Stomach (tissue), 9 donors: Measurements from ENCODE around the gene EXOG. TPM values are rescaled to one million over a fixed set of nuclear protein-coding genes. Genes with fewer than 3 reads are reported as not detected.

ENCODE experiments used
- DNase-seq, 2 donors: peaks; one replicate each; pipeline versions ENCODE4 v3.0.0 to v3.0.0-alpha.2; 2013 to 2019
- H3K27ac ChIP-seq, 5 donors: fragments of 200-600 bp in 4 of 5; sonication (generic) in 4 of 5; one replicate each; pipeline ENCODE4 v1.5.1; 2013 to 2019; ENCODE audit warnings: mild to moderate bottlenecking in 1 of 5, moderate library complexity in 1 of 5
- H3K27me3 ChIP-seq, 3 donors: fragments of 200-600 bp; sonication (generic); one replicate each; pipeline ENCODE4 v1.5.1; 2017 to 2019; ENCODE audit warnings: mixed run types in 1 of 3
- H3K36me3 ChIP-seq, 4 donors: fragments of 200-600 bp; sonication (generic); 1 replicate in 3 of 4; 2 replicates in 1 of 4; pipeline ENCODE4 v1.5.1; 2016 to 2019
- H3K4me1 ChIP-seq, 4 donors: fragments of 200-600 bp; sonication (generic); one replicate each; pipeline ENCODE4 v1.5.1; 2016 to 2019
- H3K4me3 ChIP-seq, 4 donors: fragments of 200-600 bp; sonication (generic) in 3 of 4; one replicate each; pipeline ENCODE4 v1.5.1; 2016 to 2019; ENCODE audit warnings: mild to moderate bottlenecking in 1 of 4
- H3K9me3 ChIP-seq, 4 donors: fragments of 200-600 bp; sonication (generic); one replicate each; pipeline ENCODE4 v1.5.1; 2016 to 2019
- CTCF ChIP-seq, 7 experiments: fragments of 450-650 bp in 4 of 7; fragments of 200-600 bp in 3 of 7; sonication (generic) in 3 of 7; IDR thresholded peaks; one replicate each; pipeline ENCODE4 v1.5.1; 2016 to 2019; ENCODE audit warnings: antibody characterized with exemption in 7 of 7, control low read depth in 2 of 7, mild to moderate bottlenecking in 1 of 7
- EP300 ChIP-seq: sonication (generic); formaldehyde crosslinking; IDR thresholded peaks from one replicate; pipeline ENCODE4 v1.6.1; 2017; ENCODE audit warnings: antibody characterized with exemption
- POLR2A ChIP-seq, 4 donors: fragments of 450-650 bp; IDR thresholded peaks; one replicate each; pipeline ENCODE4 v1.6.1; 2016; ENCODE audit warnings: antibody characterized with exemption in 4 of 4, control low read depth in 2 of 4, mild to moderate bottlenecking in 1 of 4, moderate library complexity in 1 of 4
- POLR2AphosphoS5 ChIP-seq, 3 donors: sonication (generic); formaldehyde crosslinking; IDR thresholded peaks; one replicate each; pipeline ENCODE4 v1.6.1; 2016; ENCODE audit warnings: antibody characterized with exemption in 3 of 3
- WGBS, 5 donors: extraction: QIAGEN DNeasy Blood & Tissue Kit in 3 of 5; methylation state at CpG; one replicate each; pipeline versions ENCODE4 v1.1.5 to v1.1.7; 2013 to 2018; 5-methylcytosine and 5-hydroxymethylcytosine counted together
- intact Hi-C: fragments of 100-400 bp; cut with DNase I; formaldehyde crosslinking; loops from one replicate; pipeline ENCODE4 v1.15.1; 2023; ENCODE audit warnings: low total_unique reads
- polyA plus RNA-seq, 3 donors: library from polyadenylated mRNA; stranded (reverse); fragments of 200-250 nt; gene quantifications; one replicate each; pipeline ENCODE4 v1.2.3, GENCODE V29; 2013
- total RNA-seq, 5 donors: library from RNA; depleted of rRNA; stranded (reverse); fragments of >200 nt; gene quantifications; one replicate each; pipeline versions ENCODE4 v1.1.0 to v1.2.3, GENCODE V29; 2014 to 2016
- donor health status: healthy with polysubstance abuse.
- donor health status: Bipolar disorder and iron deficiency.
- donor health status: healthy.

Gene EXOG
- total and polyA plus RNA-seq, 8 donors: 2.4 to 202 (median 4.3) TPM; not detected in 1

GRCh38 chr3:38551026-38551832 lies 55.1 kb downstream of the EXOG start:
- 90 to 95% (median 94%) methylated on average over 27 to 30 of the region's 30 CpGs for WGBS, 5 donors
- no peaks in the 10 kb centered on the region for H3K4me1 ChIP-seq
- H3K36me3 ChIP-seq: no peaks in the 10 kb centered on the region
- no peak overlapping the region for H3K4me3 ChIP-seq
- TF ChIP-seq POLR2A (IDR thresholded peaks at IDR 0.05): no peak
- TF ChIP-seq CTCF (IDR thresholded peaks at IDR 0.05): no peak
- no peak for TF ChIP-seq EP300
- TF ChIP-seq POLR2AphosphoS5 (IDR thresholded peaks at IDR 0.05): no peak
- H3K27me3 ChIP-seq: no peaks in the 10 kb centered on the region
- H3K27ac ChIP-seq: no peak overlapping the region
- peak in 1 of 2 donors; percentile 11 for DNase-seq
- intact Hi-C loops: no loop called here
- H3K9me3 ChIP-seq: peaks cover 0 to 9% (median 8%) of the 10 kb centered on the region in 4 donors

- 72 to 80% (median 77%) methylated on average over 6 of the region's 6 CpGs for WGBS, 5 donors
- H3K27ac ChIP-seq: no peak overlapping the region
Measured at GRCh38 chr3:38552364-38552763, 56.2 kb downstream of the EXOG start.

GRCh38 chr3:38553071-38553470 lies 56.9 kb downstream of the EXOG start:
- Histone ChIP-seq H3K4me3 (no peak overlapping the region), H3K36me3 (no peaks in the 10 kb centered on the region), H3K27me3 (no peaks in the 10 kb centered on the region), H3K9me3 (peaks cover 0 to 9% (median 8%) of the 10 kb centered on the region in 4 donors), H3K4me1 (no peaks in the 10 kb centered on the region), H3K27ac (no peak overlapping the region)
- intact Hi-C loops: no loop called here
- TF ChIP-seq EP300: no peak
- no peak for TF ChIP-seq CTCF (IDR thresholded peaks at IDR 0.05)
- no peak for TF ChIP-seq POLR2AphosphoS5 (IDR thresholded peaks at IDR 0.05)
- no peak for TF ChIP-seq POLR2A (IDR thresholded peaks at IDR 0.05)
- no peak for DNase-seq
- WGBS, 5 donors: 85 to 89% (median 86%) methylated on average over 2 of the region's 2 CpGs

More at GRCh38 chr3:38552364-38552763, 56.2 kb downstream of the EXOG start:
- peaks cover 0 to 9% (median 8%) of the 10 kb centered on the region in 4 donors for H3K9me3 ChIP-seq
- no peaks in the 10 kb centered on the region for H3K27me3 ChIP-seq
- no peaks in the 10 kb centered on the region for H3K36me3 ChIP-seq
- TF ChIP-seq EP300 (no peak), CTCF (IDR thresholded peaks at IDR 0.05) (no peak), POLR2AphosphoS5 (IDR thresholded peaks at IDR 0.05) (no peak), POLR2A (IDR thresholded peaks at IDR 0.05) (no peak)
- no peaks in the 10 kb centered on the region for H3K4me1 ChIP-seq
- H3K4me3 ChIP-seq: no peak overlapping the region
- peak in 1 of 2 donors; percentile 14 for DNase-seq
- intact Hi-C loops: no loop called here

- DNase-seq: peak in 1 of 2 donors; percentile 11
- H3K27ac ChIP-seq: no peak overlapping the region
- H3K27me3 ChIP-seq: no peaks in the 10 kb centered on the region
- H3K4me1 ChIP-seq: no peaks in the 10 kb centered on the region
- no peak overlapping the region for H3K4me3 ChIP-seq
- no peaks in the 10 kb centered on the region for H3K36me3 ChIP-seq
- 90 to 94% (median 92%) methylated on average over 8 of the region's 8 CpGs for WGBS, 5 donors
- intact Hi-C loops: no loop called here
- H3K9me3 ChIP-seq: peaks cover 0 to 9% (median 8%) of the 10 kb centered on the region in 4 donors
- no peak for TF ChIP-seq EP300
Measured at GRCh38 chr3:38554127-38554827, 58.1 kb downstream of the EXOG start.
